Mesenchymal stem cell (in vitro differentiated cells and primary cell): ENCODE data around the gene CENPT.

Experiments
- DNase-seq: peaks from one replicate; pipeline ENCODE4 v3.0.0-alpha.2; 2013
- H2AFZ ChIP-seq: one replicate; pipeline ENCODE4 v1.6.1; 2013; ENCODE audit warnings: low read depth, mild to moderate bottlenecking, control low read depth, inconsistent platforms, low read length, moderate library complexity
- H2AK5ac ChIP-seq: 2 replicates; pipeline ENCODE4 v1.6.1; 2013; ENCODE audit warnings: low read length, moderate library complexity, mild to moderate bottlenecking, inconsistent platforms; ENCODE audit not compliant: severe bottlenecking
- H2BK120ac ChIP-seq: one replicate; pipeline ENCODE4 v1.6.1; 2013; ENCODE audit warnings: low read depth, mild to moderate bottlenecking, inconsistent platforms, low read length, moderate library complexity
- H2BK12ac ChIP-seq, 2 experiments: one replicate each; pipeline ENCODE4 v1.6.1; 2013; ENCODE audit warnings: inconsistent platforms in 2 of 2, low read length in 2 of 2, mild to moderate bottlenecking in 2 of 2, moderate library complexity in 2 of 2, control low read depth in 1 of 2
- H2BK15ac ChIP-seq: one replicate; pipeline ENCODE4 v1.6.1; 2013; ENCODE audit warnings: mild to moderate bottlenecking, low read depth, inconsistent platforms; ENCODE audit not compliant: poor library complexity, severe bottlenecking
- H2BK5ac ChIP-seq: 2 replicates; pipeline ENCODE4 v1.6.1; 2013; ENCODE audit warnings: low read depth, mild to moderate bottlenecking, low read length, control low read depth, inconsistent platforms; ENCODE audit not compliant: poor library complexity, severe bottlenecking
- H3K14ac ChIP-seq, 2 experiments: one replicate each; pipeline ENCODE4 v1.6.1; 2013; ENCODE audit warnings: inconsistent platforms in 2 of 2, low read length in 2 of 2, control low read depth in 1 of 2, mild to moderate bottlenecking in 1 of 2, moderate library complexity in 1 of 2
- H3K18ac ChIP-seq, 2 experiments: one replicate each; pipeline ENCODE4 v1.6.1; 2013; ENCODE audit warnings: inconsistent platforms in 2 of 2, low read length in 2 of 2, control low read depth in 1 of 2, low read depth in 1 of 2, mild to moderate bottlenecking in 1 of 2
- H3K23ac ChIP-seq, 2 experiments: one replicate each; pipeline ENCODE4 v1.6.1; 2013; ENCODE audit warnings: inconsistent platforms in 2 of 2, low read length in 2 of 2, mild to moderate bottlenecking in 2 of 2, moderate library complexity in 2 of 2, control low read depth in 1 of 2
- H3K27ac ChIP-seq: 2 replicates; pipeline ENCODE4 v1.5.1; 2013; ENCODE audit warnings: mild to moderate bottlenecking, moderate library complexity, low read length, control low read depth, inconsistent platforms; ENCODE audit not compliant: poor library complexity, severe bottlenecking
- H3K27me3 ChIP-seq, 2 experiments: 2 replicates each; pipeline versions ENCODE4 v1.6.1 to v1.7.0; 2013; ENCODE audit warnings: low read length in 2 of 2, mild to moderate bottlenecking in 2 of 2, moderate library complexity in 2 of 2, control low read depth in 1 of 2, inconsistent platforms in 1 of 2; ENCODE audit not compliant: control insufficient read depth in 1 of 2, insufficient read depth in 1 of 2
- H3K36me3 ChIP-seq, 2 experiments: 2 replicates each; pipeline versions ENCODE4 v1.6.1 to v1.7.0; 2013; ENCODE audit warnings: low read length in 2 of 2, control low read depth in 1 of 2, inconsistent platforms in 1 of 2, low read depth in 1 of 2, mild to moderate bottlenecking in 1 of 2; ENCODE audit not compliant: insufficient read depth in 2 of 2, control insufficient read depth in 1 of 2
- H3K4ac ChIP-seq, 2 experiments: one replicate each; pipeline ENCODE4 v1.6.1; 2013; ENCODE audit warnings: inconsistent platforms in 2 of 2, low read length in 2 of 2, mild to moderate bottlenecking in 2 of 2, moderate library complexity in 2 of 2, control low read depth in 1 of 2, low read depth in 1 of 2
- H3K4me1 ChIP-seq: 2 replicates; pipeline ENCODE4 v1.6.1; 2013; ENCODE audit warnings: low read depth, low read length, control low read depth; ENCODE audit not compliant: control insufficient read depth, insufficient read depth
- H3K4me2 ChIP-seq: 2 replicates; pipeline ENCODE4 v1.6.1; 2013; ENCODE audit warnings: low read length, mild to moderate bottlenecking, inconsistent platforms; ENCODE audit not compliant: poor library complexity, severe bottlenecking
- H3K4me3 ChIP-seq, 2 experiments: 2 replicates each; pipeline versions ENCODE4 v1.5.1 to v1.7.0; 2013; ENCODE audit warnings: low read length in 2 of 2, mild to moderate bottlenecking in 2 of 2, control low read depth in 1 of 2, low read depth in 1 of 2; ENCODE audit not compliant: insufficient read depth in 1 of 2
- H3K79me1 ChIP-seq: replicated peaks from 2 replicates; pipeline ENCODE4 v1.6.1; 2013; ENCODE audit warnings: mild to moderate bottlenecking, control low read depth, low read length, inconsistent platforms; ENCODE audit not compliant: poor library complexity, severe bottlenecking
- H3K9ac ChIP-seq: 2 replicates; pipeline ENCODE4 v1.7.0; 2013; ENCODE audit warnings: mild to moderate bottlenecking, low read length, moderate library complexity
- H3K9me3 ChIP-seq: 2 replicates; pipeline ENCODE4 v1.7.0; 2013; ENCODE audit warnings: mild to moderate bottlenecking, low read length; ENCODE audit not compliant: control insufficient read depth
- H4K8ac ChIP-seq: one replicate; pipeline ENCODE4 v1.6.1; 2013; ENCODE audit warnings: inconsistent platforms, mild to moderate bottlenecking, low read length, moderate library complexity
- H4K91ac ChIP-seq: one replicate; pipeline ENCODE4 v1.6.1; 2013; ENCODE audit warnings: mild to moderate bottlenecking, low read length, inconsistent platforms
- WGBS: methylation state at CpG from one replicate; pipeline ENCODE4 v1.1.7; 2013; ENCODE audit warnings: mixed read lengths; 5-methylcytosine and 5-hydroxymethylcytosine counted together

Gene CENPT

GRCh38 chr16:67885976-67886375 lies 38.5 kb upstream of the CENPT start:
- no peak overlapping the region for H4K8ac ChIP-seq
- H3K14ac ChIP-seq = no peak overlapping the region
- no peak overlapping the region for H2BK15ac ChIP-seq
- H3K36me3 ChIP-seq = peaks cover 35 to 67% of the 10 kb centered on the region in 2 experiments
- H3K4ac ChIP-seq = no peak overlapping the region
- no peak overlapping the region for H2BK5ac ChIP-seq
- H3K23ac ChIP-seq = no peak overlapping the region
- no peak overlapping the region for H2AK5ac ChIP-seq
- no peak overlapping the region for H3K9ac ChIP-seq
- no peak overlapping the region for H4K91ac ChIP-seq
- peaks cover 10% of the 10 kb centered on the region for H3K79me1 ChIP-seq
- H2AFZ ChIP-seq = no peak overlapping the region
- H3K4me1 ChIP-seq = peaks cover 9% of the 10 kb centered on the region
- H2BK120ac ChIP-seq = no peak overlapping the region
- WGBS = 96% methylated on average over 17 of the region's 19 CpGs
- H3K27ac ChIP-seq = no peak overlapping the region
- no peak overlapping the region for H2BK12ac ChIP-seq
- no peak overlapping the region for H3K4me2 ChIP-seq
- H3K4me3 ChIP-seq = no peak overlapping the region
- DNase-seq = no peak
- H3K18ac ChIP-seq = no peak overlapping the region
- no peaks in the 10 kb centered on the region for H3K27me3 ChIP-seq
- H3K9me3 ChIP-seq = no peaks in the 10 kb centered on the region

DNA sequence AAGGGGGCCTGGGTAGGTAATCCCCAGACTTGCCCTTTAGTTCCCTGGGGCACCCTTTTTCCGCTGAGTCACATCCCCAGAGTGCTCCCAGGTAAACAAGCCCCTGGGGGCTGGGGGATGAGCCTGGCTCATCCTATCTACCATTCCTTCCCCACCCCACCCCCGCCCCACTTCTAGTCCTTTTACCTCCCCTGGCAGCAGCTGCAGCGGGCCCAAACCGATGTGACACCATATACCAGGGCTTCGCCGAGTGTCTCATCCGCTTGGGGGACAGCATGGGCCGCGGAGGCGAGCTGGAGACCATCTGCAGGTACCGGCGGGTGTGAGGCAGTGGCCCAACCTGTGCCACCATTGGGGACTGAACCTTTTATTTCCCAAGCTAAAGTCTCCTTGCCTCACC lies 38.1 kb upstream of the CENPT start:
- Histone ChIP-seq H2AFZ (no peak overlapping the region), H3K4me1 (peaks cover 9% of the 10 kb centered on the region), H3K27ac (no peak overlapping the region), H3K14ac (no peak overlapping the region), H4K8ac (no peak overlapping the region), H3K4ac (no peak overlapping the region), H2BK12ac (no peak overlapping the region), H2BK15ac (no peak overlapping the region), H3K9ac (no peak overlapping the region), H3K4me3 (no peak overlapping the region), H3K9me3 (no peaks in the 10 kb centered on the region), H3K27me3 (no peaks in the 10 kb centered on the region), H4K91ac (no peak overlapping the region), H2BK120ac (no peak overlapping the region), H3K18ac (no peak overlapping the region), H3K36me3 (peaks cover 39 to 72% of the 10 kb centered on the region in 2 experiments), H3K79me1 (peaks cover 11% of the 10 kb centered on the region), H2BK5ac (no peak overlapping the region), H3K23ac (no peak overlapping the region), H3K4me2 (no peak overlapping the region), H2AK5ac (no peak overlapping the region)
- no peak for DNase-seq
- WGBS = 92% methylated on average over 12 of the region's 12 CpGs

DNA sequence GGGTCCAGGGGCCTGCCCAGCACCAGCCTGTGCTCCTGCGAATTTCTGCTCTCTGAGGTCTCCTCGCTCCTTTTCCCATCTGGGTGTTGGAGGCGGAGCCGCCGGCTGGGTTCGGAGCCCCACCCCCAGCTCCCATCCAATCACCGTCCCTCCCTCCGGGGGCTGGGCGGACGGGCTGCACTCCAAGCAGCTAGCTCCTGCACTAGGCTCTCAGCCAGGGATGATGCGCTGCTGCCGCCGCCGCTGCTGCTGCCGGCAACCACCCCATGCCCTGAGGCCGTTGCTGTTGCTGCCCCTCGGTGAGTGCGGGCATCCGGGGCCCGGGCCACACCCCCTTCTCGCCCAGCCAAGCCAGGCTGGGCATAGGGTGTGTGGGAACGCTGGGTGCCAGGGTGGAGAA lies 37.2 kb upstream of the CENPT start, which contains the start of gene NRN1L:
Gene NRN1L (plus strand): TSS at position 202 of the 400 bp plus-strand sequence. CDS start 19 bp downstream, at position 221.
- H3K9me3 ChIP-seq = no peaks in the 10 kb centered on the region
- H3K36me3 ChIP-seq = peaks cover 48 to 80% of the 10 kb centered on the region in 2 experiments
- no peak within 1 kb of the TSS for H3K23ac ChIP-seq
- no peak within 1 kb of the TSS for H2BK5ac ChIP-seq
- H4K8ac ChIP-seq = no peak within 1 kb of the TSS
- peaks cover 16% of the 10 kb centered on the region for H3K79me1 ChIP-seq
- no peak within 1 kb of the TSS for H3K4me2 ChIP-seq
- H3K4me3 ChIP-seq = peak within 1 kb of the TSS in 1 of 2 experiments; percentile 20
- WGBS = 32% methylated on average over 22 of the region's 22 CpGs
- H3K14ac ChIP-seq = no peak within 1 kb of the TSS
- no peak within 1 kb of the TSS for H2BK12ac ChIP-seq
- H3K27ac ChIP-seq = no peak within 1 kb of the TSS
- no peak within 1 kb of the TSS for H3K18ac ChIP-seq
- no peaks in the 10 kb centered on the region for H3K27me3 ChIP-seq
- no peak within 1 kb of the TSS for H4K91ac ChIP-seq
- no peak within 1 kb of the TSS for H3K4ac ChIP-seq
- peak within 1 kb of the TSS; percentile 56 for H3K9ac ChIP-seq
- H3K4me1 ChIP-seq = peaks cover 9% of the 10 kb centered on the region
- H2BK15ac ChIP-seq = no peak within 1 kb of the TSS
- H2AK5ac ChIP-seq = no peak within 1 kb of the TSS
- H2BK120ac ChIP-seq = no peak within 1 kb of the TSS
- DNase-seq = peak; percentile 86
- H2AFZ ChIP-seq = no peak within 1 kb of the TSS

DNA sequence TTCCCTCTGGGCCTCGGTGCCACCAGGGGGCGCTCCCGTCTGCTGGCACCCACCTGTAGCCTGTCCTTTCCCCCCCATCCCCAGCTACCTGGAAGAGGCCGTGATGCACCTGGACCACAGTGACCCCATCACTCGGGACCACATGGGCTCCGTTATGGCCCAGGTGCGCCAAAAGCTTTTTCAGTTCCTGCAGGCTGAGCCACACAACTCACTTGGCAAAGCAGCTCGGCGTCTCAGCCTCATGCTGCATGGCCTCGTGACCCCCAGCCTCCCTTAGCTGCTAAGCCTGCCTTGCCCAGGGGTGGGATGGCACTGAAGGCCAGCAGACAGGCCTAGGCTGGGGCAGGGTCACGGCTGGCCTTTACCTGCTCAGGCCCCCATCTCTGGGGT lies 36.4 kb upstream of the CENPT start:
- no peak overlapping the region for H3K18ac ChIP-seq
- 60% methylated on average over 11 of the region's 11 CpGs for WGBS

More for the DNA sequence above, 36.4 kb upstream of the CENPT start:
- Histone ChIP-seq H3K36me3 (peaks cover 56 to 89% of the 10 kb centered on the region in 2 experiments), H3K27me3 (no peaks in the 10 kb centered on the region), H2AFZ (no peak overlapping the region), H3K23ac (no peak overlapping the region), H3K4me3 (peak overlapping the region in 1 of 2 experiments; percentile 20), H4K91ac (no peak overlapping the region), H3K9me3 (no peaks in the 10 kb centered on the region), H2BK15ac (no peak overlapping the region), H2AK5ac (no peak overlapping the region), H3K9ac (no peak overlapping the region), H3K4ac (no peak overlapping the region), H2BK5ac (no peak overlapping the region), H3K4me2 (no peak overlapping the region), H2BK12ac (no peak overlapping the region), H4K8ac (no peak overlapping the region), H3K79me1 (peaks cover 20% of the 10 kb centered on the region), H2BK120ac (no peak overlapping the region), H3K27ac (no peak overlapping the region), H3K4me1 (peaks cover 9% of the 10 kb centered on the region), H3K14ac (no peak overlapping the region)
- DNase-seq = no peak
